WTC11 (cell line): Measurements from ENCODE around the gene CTNS.

Experiments used
- IRF2 ChIP-seq: sonication (generic); formaldehyde crosslinking; IDR thresholded peaks from 2 replicates; pipeline ENCODE4 v1.8.0; 2022; ENCODE audit warnings: low read depth, missing genetic modification reagents, borderline replicate concordance
- MYBL2 ChIP-seq: sonication (generic); formaldehyde crosslinking; IDR thresholded peaks from 2 replicates; pipeline ENCODE4 v1.8.1; 2023; ENCODE audit warnings: mild to moderate bottlenecking, moderate library complexity, missing genetic modification reagents
- ZNF317 ChIP-seq: sonication (generic); formaldehyde crosslinking; IDR thresholded peaks from 2 replicates; pipeline ENCODE4 v1.8.1; 2023; ENCODE audit warnings: low read depth, mild to moderate bottlenecking, moderate library complexity, missing genetic modification reagents, borderline replicate concordance
- TF ChIP-seq, protein P1 (sequence below): fragments of 200-600 bp; IDR thresholded peaks from 2 replicates; pipeline ENCODE4 v1.8.0; 2022; ENCODE audit warnings: antibody characterized with exemption
- TF ChIP-seq, protein P2 (sequence below): sonication (generic); formaldehyde crosslinking; IDR thresholded peaks from 2 replicates; pipeline ENCODE4 v1.8.1; 2023; ENCODE audit warnings: mild to moderate bottlenecking, missing genetic modification reagents, moderate library complexity
- TF ChIP-seq, protein P3 (sequence below): sonication (generic); formaldehyde crosslinking; IDR thresholded peaks from 2 replicates; pipeline ENCODE4 v1.8.1; 2023; ENCODE audit warnings: mild to moderate bottlenecking, missing genetic modification reagents, borderline replicate concordance

DNA sequence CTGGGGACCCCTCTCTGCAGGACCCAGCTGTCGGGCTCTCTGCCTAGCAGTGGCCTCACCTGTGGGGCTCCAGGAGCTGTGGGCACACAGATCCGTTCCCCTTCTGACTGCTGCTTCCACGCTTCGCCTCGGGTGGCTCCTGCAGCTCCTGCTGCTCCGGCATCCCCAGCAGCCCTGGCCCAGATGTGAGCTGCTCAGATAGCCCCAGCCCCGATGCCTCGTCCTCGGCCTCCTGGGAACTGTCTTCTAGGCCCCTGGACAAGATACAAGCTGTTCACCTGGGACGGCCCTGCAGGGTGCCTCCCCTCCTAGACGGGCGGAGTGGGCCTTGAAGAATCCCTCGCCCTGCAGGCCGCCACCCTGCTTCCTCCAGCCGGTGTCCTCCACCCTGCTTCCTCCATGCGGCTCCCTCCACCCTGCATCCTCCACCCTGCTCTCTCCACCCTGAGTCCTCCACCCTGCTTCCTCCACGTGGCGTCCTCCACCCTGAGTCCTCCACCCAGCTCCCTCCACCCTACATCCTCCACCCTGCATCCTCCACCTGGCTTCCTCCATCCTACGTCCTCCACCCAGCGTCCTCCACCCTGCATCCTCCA, 43.1 kb downstream of the CTNS start:
- TF ChIP-seq, protein P1, sequence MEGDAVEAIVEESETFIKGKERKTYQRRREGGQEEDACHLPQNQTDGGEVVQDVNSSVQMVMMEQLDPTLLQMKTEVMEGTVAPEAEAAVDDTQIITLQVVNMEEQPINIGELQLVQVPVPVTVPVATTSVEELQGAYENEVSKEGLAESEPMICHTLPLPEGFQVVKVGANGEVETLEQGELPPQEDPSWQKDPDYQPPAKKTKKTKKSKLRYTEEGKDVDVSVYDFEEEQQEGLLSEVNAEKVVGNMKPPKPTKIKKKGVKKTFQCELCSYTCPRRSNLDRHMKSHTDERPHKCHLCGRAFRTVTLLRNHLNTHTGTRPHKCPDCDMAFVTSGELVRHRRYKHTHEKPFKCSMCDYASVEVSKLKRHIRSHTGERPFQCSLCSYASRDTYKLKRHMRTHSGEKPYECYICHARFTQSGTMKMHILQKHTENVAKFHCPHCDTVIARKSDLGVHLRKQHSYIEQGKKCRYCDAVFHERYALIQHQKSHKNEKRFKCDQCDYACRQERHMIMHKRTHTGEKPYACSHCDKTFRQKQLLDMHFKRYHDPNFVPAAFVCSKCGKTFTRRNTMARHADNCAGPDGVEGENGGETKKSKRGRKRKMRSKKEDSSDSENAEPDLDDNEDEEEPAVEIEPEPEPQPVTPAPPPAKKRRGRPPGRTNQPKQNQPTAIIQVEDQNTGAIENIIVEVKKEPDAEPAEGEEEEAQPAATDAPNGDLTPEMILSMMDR = no peak
- TF ChIP-seq MYBL2 (CRISPR knock-in tag) (no peak), ZNF317 (no peak), IRF2 (CRISPR knock-in tag) (no peak)
- TF ChIP-seq, protein P2, sequence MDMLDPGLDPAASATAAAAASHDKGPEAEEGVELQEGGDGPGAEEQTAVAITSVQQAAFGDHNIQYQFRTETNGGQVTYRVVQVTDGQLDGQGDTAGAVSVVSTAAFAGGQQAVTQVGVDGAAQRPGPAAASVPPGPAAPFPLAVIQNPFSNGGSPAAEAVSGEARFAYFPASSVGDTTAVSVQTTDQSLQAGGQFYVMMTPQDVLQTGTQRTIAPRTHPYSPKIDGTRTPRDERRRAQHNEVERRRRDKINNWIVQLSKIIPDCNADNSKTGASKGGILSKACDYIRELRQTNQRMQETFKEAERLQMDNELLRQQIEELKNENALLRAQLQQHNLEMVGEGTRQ (CRISPR knock-in tag) = no peak
- TF ChIP-seq, protein P3, sequence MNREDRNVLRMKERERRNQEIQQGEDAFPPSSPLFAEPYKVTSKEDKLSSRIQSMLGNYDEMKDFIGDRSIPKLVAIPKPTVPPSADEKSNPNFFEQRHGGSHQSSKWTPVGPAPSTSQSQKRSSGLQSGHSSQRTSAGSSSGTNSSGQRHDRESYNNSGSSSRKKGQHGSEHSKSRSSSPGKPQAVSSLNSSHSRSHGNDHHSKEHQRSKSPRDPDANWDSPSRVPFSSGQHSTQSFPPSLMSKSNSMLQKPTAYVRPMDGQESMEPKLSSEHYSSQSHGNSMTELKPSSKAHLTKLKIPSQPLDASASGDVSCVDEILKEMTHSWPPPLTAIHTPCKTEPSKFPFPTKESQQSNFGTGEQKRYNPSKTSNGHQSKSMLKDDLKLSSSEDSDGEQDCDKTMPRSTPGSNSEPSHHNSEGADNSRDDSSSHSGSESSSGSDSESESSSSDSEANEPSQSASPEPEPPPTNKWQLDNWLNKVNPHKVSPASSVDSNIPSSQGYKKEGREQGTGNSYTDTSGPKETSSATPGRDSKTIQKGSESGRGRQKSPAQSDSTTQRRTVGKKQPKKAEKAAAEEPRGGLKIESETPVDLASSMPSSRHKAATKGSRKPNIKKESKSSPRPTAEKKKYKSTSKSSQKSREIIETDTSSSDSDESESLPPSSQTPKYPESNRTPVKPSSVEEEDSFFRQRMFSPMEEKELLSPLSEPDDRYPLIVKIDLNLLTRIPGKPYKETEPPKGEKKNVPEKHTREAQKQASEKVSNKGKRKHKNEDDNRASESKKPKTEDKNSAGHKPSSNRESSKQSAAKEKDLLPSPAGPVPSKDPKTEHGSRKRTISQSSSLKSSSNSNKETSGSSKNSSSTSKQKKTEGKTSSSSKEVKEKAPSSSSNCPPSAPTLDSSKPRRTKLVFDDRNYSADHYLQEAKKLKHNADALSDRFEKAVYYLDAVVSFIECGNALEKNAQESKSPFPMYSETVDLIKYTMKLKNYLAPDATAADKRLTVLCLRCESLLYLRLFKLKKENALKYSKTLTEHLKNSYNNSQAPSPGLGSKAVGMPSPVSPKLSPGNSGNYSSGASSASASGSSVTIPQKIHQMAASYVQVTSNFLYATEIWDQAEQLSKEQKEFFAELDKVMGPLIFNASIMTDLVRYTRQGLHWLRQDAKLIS (CRISPR knock-in tag) = no peak
